Medulla oblongata (tissue), 1 donor: ENCODE results near the gene CFAP65.

Source experiments
- DNase-seq: peaks from one replicate; pipeline ENCODE4 v3.0.0-alpha.2; 2015; ENCODE audit errors: extremely low spot score

The CFAP65 gene

GRCh38 chr2:219009294-219009693 lies 32.0 kb downstream of the CFAP65 start:
- no peak for DNase-seq

DNA sequence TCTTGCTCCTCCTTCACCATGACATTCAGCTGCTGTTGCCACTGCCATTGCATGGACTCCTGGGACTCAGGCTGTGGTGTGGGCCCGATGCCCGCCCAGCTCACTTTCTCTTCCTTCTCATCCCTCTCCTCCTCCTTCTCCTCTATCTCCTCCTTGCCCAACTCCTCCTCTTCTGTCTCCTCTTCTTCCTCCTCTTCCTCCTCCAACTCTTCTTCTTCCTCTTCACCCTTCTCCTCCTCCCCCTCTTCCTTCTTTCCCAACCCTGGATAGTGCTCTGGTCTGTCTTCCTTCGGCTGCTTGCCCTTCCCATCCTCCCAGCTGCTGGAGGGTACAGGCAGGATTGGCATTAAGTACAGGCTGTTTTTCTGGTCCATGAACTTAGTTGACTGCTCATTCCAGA lies 37.3 kb downstream of the CFAP65 start:
- no peak for DNase-seq

- DNase-seq: no peak
Observed at GRCh38 chr2:219003267-219003634, 38.1 kb downstream of the CFAP65 start.

DNA sequence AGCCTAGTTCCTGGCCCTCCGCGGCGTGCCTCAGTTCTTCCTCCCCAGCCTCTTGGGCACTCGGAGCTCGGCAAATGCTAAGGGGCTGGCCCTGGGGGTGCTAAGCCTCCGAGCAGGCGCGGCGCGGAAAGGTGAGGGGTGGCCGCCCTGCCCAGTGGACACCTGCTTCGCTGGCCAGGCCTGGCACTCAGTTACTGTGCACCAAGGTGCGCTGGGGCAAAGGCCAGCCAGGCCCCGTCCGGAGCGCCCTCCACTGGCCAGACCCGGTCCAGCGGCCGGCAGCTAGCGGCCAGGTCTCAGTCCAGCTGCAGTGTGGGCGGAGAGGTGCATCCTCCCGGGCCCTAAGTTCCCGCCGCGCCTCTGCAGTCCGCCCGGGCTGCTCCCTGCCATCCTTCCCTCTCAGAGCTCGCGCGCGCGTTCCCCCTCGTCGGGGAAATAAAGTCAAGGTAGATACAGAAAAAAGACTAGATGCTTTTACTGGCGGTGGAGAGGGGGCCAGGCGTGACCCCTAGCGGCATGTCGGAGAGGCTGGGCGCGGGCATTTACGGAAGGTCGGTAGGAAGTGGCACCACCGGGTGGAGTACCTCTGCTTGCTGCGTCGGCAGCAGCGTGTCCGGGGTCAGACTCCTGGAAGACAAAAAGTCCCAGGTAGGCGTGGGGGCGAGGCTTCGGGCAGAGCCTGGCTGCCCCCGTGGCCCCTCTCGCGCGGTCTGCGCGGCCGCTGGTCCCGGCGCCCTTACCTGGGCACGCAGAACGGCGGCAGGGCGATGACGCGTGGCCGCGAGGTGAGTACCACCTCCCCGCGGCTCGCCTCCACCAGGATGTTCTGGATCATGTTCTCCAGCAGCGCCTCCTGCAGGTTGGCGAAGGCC lies 38.7 kb downstream of the CFAP65 start:
- no peak for DNase-seq

DNA sequence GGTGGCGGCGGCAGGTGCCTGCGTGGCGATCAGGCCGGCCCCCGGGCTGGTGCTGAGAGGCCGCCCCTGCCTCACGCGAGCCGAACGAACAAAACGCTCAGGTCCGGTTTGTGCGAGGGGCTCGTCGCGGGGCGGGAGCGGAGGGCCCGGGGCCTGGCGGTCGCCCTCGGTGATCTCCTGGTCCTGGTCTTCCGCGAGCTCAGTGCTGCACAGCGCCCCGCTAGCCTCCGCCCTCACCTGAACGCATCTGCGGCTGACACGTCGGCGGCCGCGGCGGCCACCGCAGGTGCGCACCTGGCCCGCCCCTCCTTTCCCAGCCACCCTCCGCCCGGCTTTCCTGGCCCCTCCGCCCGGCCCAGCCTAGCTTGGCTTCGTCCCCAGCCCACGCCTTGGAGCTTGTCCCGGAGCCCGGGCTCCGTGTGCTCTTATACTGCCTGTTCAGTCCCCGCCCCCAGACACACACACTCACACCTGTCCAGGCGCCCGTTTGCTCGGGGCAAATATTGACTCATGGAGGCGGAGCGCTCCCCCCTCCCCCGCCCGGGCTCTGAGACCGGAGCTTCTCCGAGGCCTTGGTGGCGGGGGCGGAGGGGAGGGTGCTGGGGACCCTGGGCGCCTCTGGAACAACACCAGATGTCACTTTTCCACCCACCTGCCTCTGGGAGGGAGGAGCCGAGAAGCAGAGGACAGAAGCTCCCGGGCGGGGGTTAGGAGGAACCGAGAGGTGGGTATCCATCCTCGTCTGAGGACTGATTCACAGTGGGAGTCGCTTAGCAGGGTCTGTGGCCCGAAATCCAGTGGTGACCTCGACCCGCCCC lies 39.5 kb downstream of the CFAP65 start:
- DNase-seq: no peak

GRCh38 chr2:219001100-219001576 lies 40.2 kb downstream of the CFAP65 start:
- DNase-seq: no peak

DNA sequence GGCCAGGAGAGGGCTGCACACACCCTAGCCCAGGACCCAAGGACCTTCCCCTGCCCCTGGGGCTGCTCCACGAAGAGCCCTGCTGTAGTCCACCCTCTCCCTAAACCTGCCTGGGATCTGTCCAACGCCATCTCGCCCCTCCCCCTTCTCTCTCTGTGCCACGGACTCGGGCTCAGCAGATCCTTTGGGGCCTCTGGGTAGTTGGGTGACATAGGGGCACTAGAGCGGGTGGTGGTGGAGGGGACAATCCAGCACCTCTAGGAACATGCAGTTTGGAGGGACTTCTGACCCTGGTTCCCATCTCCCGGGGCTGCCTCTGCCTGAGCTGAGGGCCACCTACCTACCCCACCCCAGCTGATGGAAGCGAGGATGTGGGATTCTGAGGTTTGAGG lies 40.8 kb downstream of the CFAP65 start:
- no peak for DNase-seq

DNA sequence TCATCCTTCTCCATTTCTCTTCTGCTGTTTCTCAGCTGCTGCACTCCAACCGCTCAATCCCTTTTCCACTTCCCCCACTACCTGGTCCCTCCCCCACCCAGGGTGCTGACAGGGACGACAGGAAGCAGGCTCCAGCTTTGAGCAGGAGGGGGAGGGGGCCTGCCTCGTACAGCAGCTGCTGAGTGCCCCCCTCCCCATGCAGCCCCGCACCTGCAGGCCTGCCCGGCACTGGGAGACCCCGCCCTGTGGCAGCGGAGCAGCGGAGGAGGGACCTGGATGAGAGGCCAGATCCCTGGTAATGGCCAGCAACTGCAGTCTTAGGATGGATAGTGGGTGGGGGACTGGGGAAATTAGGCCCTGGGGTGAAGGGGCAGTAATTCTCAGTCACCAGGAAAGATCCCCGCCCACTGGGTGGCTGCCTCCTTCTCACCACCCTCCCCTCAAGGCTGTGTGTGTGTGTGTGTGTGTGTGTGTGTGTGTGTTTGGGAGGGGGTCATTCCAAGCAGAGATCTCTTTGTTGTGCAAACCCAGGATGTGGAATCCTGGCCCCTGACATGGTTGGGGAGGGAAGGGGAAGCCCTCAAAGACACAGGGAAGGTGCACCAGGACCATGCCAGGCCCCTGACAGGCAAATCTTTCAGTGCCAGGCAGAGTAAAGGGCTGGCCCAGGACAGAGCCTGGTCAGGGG lies 41.3 kb downstream of the CFAP65 start:
- no peak for DNase-seq

DNA sequence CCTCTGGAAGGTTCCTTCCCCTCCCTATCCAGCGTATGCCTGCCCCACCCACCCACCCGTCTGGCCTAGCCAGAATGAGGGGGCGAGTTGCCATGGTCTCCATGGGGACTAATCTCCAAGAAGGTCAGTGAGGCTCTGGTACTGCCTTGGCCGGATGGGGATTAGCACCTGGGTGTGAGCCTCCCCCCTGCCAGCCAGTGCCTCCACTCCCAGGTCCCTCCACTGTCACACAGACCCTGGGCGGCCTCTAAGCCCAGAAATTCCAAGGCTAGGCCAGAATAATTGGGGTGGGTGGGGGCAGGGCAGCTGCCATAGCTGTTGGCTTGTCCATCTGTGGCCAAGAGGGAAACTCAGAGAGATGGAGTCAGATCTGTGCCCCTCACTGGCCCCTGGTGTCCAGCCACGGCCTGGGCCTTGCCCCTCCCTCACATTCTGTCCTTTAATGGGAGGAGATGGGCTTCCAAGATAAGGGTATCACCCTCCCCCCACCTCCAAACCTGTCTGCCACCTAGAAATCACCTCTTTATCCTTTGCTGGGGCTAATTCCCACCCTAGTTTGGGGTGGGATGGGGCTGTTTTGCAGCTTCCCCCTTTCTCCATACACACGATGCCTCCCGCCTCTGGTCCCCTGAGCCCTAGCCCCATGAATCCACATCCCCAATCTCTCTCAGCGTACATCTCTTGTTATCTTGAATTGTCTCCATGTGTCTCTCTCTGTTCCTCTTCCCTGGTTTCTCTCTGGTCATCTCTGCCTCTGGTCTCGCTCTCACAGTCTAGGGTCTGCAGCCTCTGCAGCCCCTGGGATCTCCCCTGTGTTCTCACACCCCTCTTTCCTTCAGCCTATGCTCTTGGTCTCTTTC lies 42.1 kb downstream of the CFAP65 start:
- DNase-seq: no peak

DNA sequence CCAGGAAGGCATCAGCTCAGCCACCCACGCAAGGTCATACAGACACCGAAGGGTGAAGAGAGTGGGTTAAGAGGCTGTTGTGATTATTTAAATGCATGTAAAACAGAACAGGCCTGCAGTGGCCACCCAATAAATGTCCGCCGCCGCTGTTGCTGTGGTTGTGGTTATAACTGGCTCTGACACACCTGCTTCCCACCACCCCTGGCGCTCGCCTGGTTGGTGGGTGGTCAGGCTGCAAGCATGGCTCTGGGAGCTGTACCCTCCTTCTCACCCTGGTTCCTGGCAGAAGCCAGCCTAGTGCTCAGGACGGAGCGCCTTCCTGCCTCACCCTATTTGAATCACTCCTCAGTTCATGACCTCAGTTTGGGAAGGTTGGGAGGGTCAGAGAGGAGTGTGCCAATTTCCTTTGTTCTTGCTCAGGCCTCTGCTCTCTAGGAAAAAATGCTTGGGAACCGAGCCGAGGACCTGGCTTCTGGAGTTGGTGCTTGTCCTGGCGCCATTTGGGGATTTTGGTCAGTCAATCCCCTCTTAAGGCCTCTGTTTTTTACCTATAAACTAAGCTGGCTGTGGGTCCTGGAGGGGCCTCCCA lies 42.8 kb downstream of the CFAP65 start:
- DNase-seq: no peak

- DNase-seq: no peak
Observed at GRCh38 chr2:218997731-218998130, 43.6 kb downstream of the CFAP65 start.

GRCh38 chr2:218996937-218997336 lies 44.4 kb downstream of the CFAP65 start:
- no peak for DNase-seq

GRCh38 chr2:218995972-218996711 lies 45.2 kb downstream of the CFAP65 start:
- peak; percentile 86 for DNase-seq

DNA sequence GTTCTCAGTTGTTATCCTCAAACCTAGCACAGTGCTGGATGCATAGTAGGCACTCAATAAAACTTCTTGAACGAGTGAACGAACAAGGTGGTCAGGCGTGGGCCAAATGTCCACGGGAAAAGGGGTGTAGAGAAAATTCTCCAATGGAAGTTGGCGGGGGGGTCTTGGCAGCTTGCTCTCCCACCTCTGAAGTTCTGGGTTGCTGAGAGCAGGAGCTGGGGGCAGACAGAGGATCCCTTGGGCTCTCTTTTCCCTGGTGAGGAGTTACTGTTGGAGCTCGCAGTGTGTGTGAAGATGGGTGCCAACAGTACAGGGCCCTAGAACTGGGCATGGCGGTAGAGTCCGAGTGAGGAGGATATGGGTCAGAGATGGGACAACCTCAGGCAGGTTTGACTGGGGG lies 45.8 kb downstream of the CFAP65 start:
- DNase-seq: no peak

- DNase-seq: no peak
Observed at GRCh38 chr2:218993345-218994315, 47.7 kb downstream of the CFAP65 start, which contains the start of gene CRYBA2. Gene CRYBA2, minus strand, starts transcription at chr2:218993422. Its CDS starts 246 bp downstream, at chr2:218993176.

DNA sequence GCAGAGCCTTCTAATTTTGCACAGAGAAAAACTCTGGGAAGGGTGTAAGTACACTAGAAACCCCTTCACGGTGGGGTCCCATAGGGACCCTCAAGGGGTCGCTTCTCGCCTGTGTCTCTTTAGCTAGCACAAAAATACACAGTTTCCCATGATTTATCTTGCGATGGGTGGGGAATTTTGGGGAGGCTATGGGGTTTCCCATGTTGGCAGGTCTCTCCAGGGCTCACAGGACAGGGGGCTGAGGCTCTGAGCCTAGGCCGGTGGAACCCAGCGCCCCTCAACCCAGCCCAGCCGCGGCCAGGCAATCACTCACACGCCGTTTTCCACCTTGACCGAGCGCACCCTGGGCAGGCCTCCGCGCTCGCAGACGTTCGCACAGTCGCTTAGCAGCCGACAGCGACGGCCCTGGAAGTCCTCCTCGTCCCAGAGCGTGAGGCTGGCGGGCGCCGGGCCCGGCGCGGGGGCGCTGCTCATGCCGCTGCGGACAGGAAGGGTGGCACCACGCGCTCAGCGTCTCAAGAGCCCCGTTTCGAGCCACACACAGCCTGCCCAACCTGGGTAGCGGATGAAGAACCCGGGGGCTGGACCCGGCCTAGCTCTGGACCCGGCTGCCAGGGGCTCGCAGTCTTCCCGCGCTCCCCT lies 48.5 kb downstream of the CFAP65 start:
- DNase-seq: no peak

GRCh38 chr2:218992196-218992595 lies 49.1 kb downstream of the CFAP65 start:
- DNase-seq: no peak

DNA sequence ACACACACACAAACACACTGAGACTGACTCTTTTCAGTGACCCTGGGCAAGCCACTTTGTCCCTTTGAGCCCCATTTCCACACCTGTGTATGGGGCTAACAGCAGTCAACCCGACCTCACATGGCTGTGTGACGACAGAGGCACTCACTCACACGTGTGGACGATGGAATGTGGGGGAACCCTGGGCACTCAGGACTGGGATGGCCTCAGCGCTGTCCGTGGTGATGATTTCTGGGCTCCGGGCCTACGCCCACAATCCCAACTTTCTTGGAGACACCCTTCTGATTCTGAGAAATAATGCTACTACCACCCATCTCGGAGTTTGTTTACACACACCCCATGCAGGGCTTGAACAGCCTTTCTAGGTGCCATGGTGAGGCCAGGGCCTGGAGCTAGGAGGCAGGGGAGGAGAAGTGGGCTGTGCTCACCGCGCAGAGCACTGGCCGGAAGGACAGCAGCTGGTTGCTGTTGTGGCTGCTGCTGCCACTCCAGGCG lies 49.6 kb downstream of the CFAP65 start:
- DNase-seq: no peak
